Measurements from ENCODE around the gene COL6A5. TPM values are rescaled to one million over a fixed set of nuclear protein-coding genes. Genes with fewer than 3 reads are reported as not detected.

The COL6A5 gene
- total and polyA plus RNA-seq, 9 of the 15 experiments (the other 6 are each of a cell fraction or from before 2014, with no cell fraction given): 1.5 to 9.7 (median 5.6) TPM

DNA sequence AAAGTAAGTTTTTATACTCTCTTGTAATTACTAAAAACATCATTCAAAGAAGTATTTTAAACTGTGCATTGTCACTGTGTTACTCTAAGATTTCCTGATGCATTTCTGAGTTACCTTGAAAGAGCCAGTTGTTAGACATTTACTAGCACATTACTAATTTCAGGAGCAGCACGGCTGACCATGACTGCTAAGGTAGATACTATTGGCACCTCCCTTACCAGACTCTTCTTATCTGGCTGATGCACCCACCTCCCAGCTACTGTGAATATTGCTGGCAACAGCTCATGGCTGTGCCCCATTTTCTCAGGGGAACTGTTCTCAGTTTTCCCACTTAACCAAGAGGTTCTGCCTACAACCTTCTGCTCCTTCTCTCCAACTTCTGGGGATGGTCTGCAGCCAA, 29.4 kb downstream of the COL6A5 start (continued):
- TF ChIP-seq, protein P1, sequence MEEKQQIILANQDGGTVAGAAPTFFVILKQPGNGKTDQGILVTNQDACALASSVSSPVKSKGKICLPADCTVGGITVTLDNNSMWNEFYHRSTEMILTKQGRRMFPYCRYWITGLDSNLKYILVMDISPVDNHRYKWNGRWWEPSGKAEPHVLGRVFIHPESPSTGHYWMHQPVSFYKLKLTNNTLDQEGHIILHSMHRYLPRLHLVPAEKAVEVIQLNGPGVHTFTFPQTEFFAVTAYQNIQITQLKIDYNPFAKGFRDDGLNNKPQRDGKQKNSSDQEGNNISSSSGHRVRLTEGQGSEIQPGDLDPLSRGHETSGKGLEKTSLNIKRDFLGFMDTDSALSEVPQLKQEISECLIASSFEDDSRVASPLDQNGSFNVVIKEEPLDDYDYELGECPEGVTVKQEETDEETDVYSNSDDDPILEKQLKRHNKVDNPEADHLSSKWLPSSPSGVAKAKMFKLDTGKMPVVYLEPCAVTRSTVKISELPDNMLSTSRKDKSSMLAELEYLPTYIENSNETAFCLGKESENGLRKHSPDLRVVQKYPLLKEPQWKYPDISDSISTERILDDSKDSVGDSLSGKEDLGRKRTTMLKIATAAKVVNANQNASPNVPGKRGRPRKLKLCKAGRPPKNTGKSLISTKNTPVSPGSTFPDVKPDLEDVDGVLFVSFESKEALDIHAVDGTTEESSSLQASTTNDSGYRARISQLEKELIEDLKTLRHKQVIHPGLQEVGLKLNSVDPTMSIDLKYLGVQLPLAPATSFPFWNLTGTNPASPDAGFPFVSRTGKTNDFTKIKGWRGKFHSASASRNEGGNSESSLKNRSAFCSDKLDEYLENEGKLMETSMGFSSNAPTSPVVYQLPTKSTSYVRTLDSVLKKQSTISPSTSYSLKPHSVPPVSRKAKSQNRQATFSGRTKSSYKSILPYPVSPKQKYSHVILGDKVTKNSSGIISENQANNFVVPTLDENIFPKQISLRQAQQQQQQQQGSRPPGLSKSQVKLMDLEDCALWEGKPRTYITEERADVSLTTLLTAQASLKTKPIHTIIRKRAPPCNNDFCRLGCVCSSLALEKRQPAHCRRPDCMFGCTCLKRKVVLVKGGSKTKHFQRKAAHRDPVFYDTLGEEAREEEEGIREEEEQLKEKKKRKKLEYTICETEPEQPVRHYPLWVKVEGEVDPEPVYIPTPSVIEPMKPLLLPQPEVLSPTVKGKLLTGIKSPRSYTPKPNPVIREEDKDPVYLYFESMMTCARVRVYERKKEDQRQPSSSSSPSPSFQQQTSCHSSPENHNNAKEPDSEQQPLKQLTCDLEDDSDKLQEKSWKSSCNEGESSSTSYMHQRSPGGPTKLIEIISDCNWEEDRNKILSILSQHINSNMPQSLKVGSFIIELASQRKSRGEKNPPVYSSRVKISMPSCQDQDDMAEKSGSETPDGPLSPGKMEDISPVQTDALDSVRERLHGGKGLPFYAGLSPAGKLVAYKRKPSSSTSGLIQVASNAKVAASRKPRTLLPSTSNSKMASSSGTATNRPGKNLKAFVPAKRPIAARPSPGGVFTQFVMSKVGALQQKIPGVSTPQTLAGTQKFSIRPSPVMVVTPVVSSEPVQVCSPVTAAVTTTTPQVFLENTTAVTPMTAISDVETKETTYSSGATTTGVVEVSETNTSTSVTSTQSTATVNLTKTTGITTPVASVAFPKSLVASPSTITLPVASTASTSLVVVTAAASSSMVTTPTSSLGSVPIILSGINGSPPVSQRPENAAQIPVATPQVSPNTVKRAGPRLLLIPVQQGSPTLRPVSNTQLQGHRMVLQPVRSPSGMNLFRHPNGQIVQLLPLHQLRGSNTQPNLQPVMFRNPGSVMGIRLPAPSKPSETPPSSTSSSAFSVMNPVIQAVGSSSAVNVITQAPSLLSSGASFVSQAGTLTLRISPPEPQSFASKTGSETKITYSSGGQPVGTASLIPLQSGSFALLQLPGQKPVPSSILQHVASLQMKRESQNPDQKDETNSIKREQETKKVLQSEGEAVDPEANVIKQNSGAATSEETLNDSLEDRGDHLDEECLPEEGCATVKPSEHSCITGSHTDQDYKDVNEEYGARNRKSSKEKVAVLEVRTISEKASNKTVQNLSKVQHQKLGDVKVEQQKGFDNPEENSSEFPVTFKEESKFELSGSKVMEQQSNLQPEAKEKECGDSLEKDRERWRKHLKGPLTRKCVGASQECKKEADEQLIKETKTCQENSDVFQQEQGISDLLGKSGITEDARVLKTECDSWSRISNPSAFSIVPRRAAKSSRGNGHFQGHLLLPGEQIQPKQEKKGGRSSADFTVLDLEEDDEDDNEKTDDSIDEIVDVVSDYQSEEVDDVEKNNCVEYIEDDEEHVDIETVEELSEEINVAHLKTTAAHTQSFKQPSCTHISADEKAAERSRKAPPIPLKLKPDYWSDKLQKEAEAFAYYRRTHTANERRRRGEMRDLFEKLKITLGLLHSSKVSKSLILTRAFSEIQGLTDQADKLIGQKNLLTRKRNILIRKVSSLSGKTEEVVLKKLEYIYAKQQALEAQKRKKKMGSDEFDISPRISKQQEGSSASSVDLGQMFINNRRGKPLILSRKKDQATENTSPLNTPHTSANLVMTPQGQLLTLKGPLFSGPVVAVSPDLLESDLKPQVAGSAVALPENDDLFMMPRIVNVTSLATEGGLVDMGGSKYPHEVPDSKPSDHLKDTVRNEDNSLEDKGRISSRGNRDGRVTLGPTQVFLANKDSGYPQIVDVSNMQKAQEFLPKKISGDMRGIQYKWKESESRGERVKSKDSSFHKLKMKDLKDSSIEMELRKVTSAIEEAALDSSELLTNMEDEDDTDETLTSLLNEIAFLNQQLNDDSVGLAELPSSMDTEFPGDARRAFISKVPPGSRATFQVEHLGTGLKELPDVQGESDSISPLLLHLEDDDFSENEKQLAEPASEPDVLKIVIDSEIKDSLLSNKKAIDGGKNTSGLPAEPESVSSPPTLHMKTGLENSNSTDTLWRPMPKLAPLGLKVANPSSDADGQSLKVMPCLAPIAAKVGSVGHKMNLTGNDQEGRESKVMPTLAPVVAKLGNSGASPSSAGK (IDR thresholded peaks at IDR 0.05): no peak
- no peak for TF ChIP-seq CHCHD3 (CRISPR knock-in tag; IDR thresholded peaks at IDR 0.05)
- peak; percentile 34; the same call in 1 of the 2 replicates for TF ChIP-seq NCOR1 (IDR thresholded peaks at IDR 0.05)
- TF ChIP-seq, protein P2, sequence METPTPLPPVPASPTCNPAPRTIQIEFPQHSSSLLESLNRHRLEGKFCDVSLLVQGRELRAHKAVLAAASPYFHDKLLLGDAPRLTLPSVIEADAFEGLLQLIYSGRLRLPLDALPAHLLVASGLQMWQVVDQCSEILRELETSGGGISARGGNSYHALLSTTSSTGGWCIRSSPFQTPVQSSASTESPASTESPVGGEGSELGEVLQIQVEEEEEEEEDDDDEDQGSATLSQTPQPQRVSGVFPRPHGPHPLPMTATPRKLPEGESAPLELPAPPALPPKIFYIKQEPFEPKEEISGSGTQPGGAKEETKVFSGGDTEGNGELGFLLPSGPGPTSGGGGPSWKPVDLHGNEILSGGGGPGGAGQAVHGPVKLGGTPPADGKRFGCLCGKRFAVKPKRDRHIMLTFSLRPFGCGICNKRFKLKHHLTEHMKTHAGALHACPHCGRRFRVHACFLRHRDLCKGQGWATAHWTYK (CRISPR knock-in tag; IDR thresholded peaks at IDR 0.05): no peak
- TF ChIP-seq, protein P3, sequence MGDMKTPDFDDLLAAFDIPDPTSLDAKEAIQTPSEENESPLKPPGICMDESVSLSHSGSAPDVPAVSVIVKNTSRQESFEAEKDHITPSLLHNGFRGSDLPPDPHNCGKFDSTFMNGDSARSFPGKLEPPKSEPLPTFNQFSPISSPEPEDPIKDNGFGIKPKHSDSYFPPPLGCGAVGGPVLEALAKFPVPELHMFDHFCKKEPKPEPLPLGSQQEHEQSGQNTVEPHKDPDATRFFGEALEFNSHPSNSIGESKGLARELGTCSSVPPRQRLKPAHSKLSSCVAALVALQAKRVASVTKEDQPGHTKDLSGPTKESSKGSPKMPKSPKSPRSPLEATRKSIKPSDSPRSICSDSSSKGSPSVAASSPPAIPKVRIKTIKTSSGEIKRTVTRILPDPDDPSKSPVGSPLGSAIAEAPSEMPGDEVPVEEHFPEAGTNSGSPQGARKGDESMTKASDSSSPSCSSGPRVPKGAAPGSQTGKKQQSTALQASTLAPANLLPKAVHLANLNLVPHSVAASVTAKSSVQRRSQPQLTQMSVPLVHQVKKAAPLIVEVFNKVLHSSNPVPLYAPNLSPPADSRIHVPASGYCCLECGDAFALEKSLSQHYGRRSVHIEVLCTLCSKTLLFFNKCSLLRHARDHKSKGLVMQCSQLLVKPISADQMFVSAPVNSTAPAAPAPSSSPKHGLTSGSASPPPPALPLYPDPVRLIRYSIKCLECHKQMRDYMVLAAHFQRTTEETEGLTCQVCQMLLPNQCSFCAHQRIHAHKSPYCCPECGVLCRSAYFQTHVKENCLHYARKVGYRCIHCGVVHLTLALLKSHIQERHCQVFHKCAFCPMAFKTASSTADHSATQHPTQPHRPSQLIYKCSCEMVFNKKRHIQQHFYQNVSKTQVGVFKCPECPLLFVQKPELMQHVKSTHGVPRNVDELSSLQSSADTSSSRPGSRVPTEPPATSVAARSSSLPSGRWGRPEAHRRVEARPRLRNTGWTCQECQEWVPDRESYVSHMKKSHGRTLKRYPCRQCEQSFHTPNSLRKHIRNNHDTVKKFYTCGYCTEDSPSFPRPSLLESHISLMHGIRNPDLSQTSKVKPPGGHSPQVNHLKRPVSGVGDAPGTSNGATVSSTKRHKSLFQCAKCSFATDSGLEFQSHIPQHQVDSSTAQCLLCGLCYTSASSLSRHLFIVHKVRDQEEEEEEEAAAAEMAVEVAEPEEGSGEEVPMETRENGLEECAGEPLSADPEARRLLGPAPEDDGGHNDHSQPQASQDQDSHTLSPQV (IDR thresholded peaks at IDR 0.05): peak; percentile 41; the same call in 1 of the 2 replicates
- peak; percentile 31; the same call in 1 of the 2 replicates for TF ChIP-seq ARID1B (IDR thresholded peaks at IDR 0.05)
- peak; percentile 76; the same call in 1 of the 2 replicates for TF ChIP-seq HMBOX1 (IDR thresholded peaks at IDR 0.05)
- TF ChIP-seq TAL1 (IDR thresholded peaks at IDR 0.05): peak; percentile 24; the same call in 1 of the 2 replicates
- TF ChIP-seq YBX1 (IDR thresholded peaks at IDR 0.05): no peak
- TF ChIP-seq ELF4 (CRISPR knock-in tag; IDR thresholded peaks at IDR 0.05): no peak

Measured in K562 (cell line).